ENCODE measurements around the gene GPR108. TPM values are rescaled to one million over a fixed set of nuclear protein-coding genes. Genes with fewer than 3 reads are reported as not detected.
"Not testable (repeated sequence)": the region's sequence is repeated elsewhere in the genome, so short reads cannot be mapped to it uniquely, and the experiment has no call there.

Gene GPR108
- polyA plus RNA-seq, 1 donor (not counting 4 experiments of a cell fraction or from before 2014, with no cell fraction given): 57.7 TPM

GRCh38 chr19:6710273-6711077 is 26.9 kb downstream of the GPR108 start:
- Histone ChIP-seq H3K36me3 (ENCODE audit: control insufficient read depth in 2 of 2, extremely low read depth in 1 of 2, insufficient read depth in 2 of 2, low read length in 2 of 2) (no peaks in the 10 kb centered on the region), H2AFZ (ENCODE audit: control insufficient read depth, low read length) (no peak overlapping the region), H3K27me3 (ENCODE audit: control insufficient read depth, extremely low read depth, insufficient read depth, low read length) (peaks cover 25% of the 10 kb centered on the region), H3K27ac (ENCODE audit: control insufficient read depth, insufficient read depth, low read length) (no peak overlapping the region), H3K9me3 (ENCODE audit: control insufficient read depth, low read depth, low read length) (no peaks in the 10 kb centered on the region), H3K4me3 (ENCODE audit: control insufficient read depth in 2 of 3, extremely low read depth in 1 of 3, insufficient read depth in 2 of 3, low read depth in 1 of 3, low read length in 3 of 3) (no peak overlapping the region), H3K4me2 (ENCODE audit: control insufficient read depth, extremely low read depth, insufficient read depth, low read depth, low read length) (no peak overlapping the region), H3K9ac (ENCODE audit: control insufficient read depth, extremely low read depth, insufficient read depth, low read length) (no peak overlapping the region), H3K4me1 (ENCODE audit: control insufficient read depth, extremely low read depth, insufficient read depth, low read length) (no peaks in the 10 kb centered on the region), H4K20me1 (ENCODE audit: control insufficient read depth, extremely low read depth, insufficient read depth, low read length) (no peaks in the 10 kb centered on the region), H3K9me1 (ENCODE audit: control insufficient read depth, extremely low read depth, insufficient read depth, low read length) (no peaks in the 10 kb centered on the region), H3K79me2 (ENCODE audit: control insufficient read depth, insufficient read depth, low read length) (no peaks in the 10 kb centered on the region)
- DNase-seq (ENCODE audit: low read depth, low spot score) (no peak), FAIRE-seq (no peak)
- TF ChIP-seq EZH2 (IDR thresholded peaks at IDR 0.05; ENCODE audit: low read length) (no peak), CTCF (optimal IDR thresholded peaks at IDR 0.05 in 1 of 3, IDR thresholded peaks at IDR 0.05 in 1 of 3, conservative IDR thresholded peaks at IDR 0.05 in 1 of 3; ENCODE audit: extremely low read depth in 1 of 3, insufficient read depth in 2 of 3, low read length in 3 of 3) (peak; percentile 6 to 63 (median 17))
- dilution Hi-C loops (cut with MboI; ENCODE audit: extremely low pct_ligation_motif_present, low sequenced_read_pairs): no loop called here

GRCh38 chr19:6709549-6709948 is 27.8 kb downstream of the GPR108 start:
- no peak overlapping the region for H3K4me2 ChIP-seq (ENCODE audit: control insufficient read depth, extremely low read depth, insufficient read depth, low read depth, low read length)
- dilution Hi-C loops (cut with MboI; ENCODE audit: extremely low pct_ligation_motif_present, low sequenced_read_pairs): no loop called here
- no peak overlapping the region for H3K4me3 ChIP-seq (ENCODE audit: control insufficient read depth in 2 of 3, extremely low read depth in 1 of 3, insufficient read depth in 2 of 3, low read depth in 1 of 3, low read length in 3 of 3)
- no peak overlapping the region for H3K27ac ChIP-seq (ENCODE audit: control insufficient read depth, insufficient read depth, low read length)
- TF ChIP-seq CTCF (optimal IDR thresholded peaks at IDR 0.05 in 1 of 3, IDR thresholded peaks at IDR 0.05 in 1 of 3, conservative IDR thresholded peaks at IDR 0.05 in 1 of 3; ENCODE audit: extremely low read depth in 1 of 3, insufficient read depth in 2 of 3, low read length in 3 of 3) (no peak), EZH2 (IDR thresholded peaks at IDR 0.05; ENCODE audit: low read length) (no peak)
- no peak overlapping the region for H2AFZ ChIP-seq (ENCODE audit: control insufficient read depth, low read length)
- peaks cover 25% of the 10 kb centered on the region for H3K27me3 ChIP-seq (ENCODE audit: control insufficient read depth, extremely low read depth, insufficient read depth, low read length)
- no peaks in the 10 kb centered on the region for H3K79me2 ChIP-seq (ENCODE audit: control insufficient read depth, insufficient read depth, low read length)
- H3K4me1 ChIP-seq (ENCODE audit: control insufficient read depth, extremely low read depth, insufficient read depth, low read length): no peaks in the 10 kb centered on the region
- H3K9me1 ChIP-seq (ENCODE audit: control insufficient read depth, extremely low read depth, insufficient read depth, low read length): no peaks in the 10 kb centered on the region
- no peaks in the 10 kb centered on the region for H3K9me3 ChIP-seq (ENCODE audit: control insufficient read depth, low read depth, low read length)
- FAIRE-seq (no peak), DNase-seq (ENCODE audit: low read depth, low spot score) (no peak)
- H4K20me1 ChIP-seq (ENCODE audit: control insufficient read depth, extremely low read depth, insufficient read depth, low read length): no peaks in the 10 kb centered on the region
- no peaks in the 10 kb centered on the region for H3K36me3 ChIP-seq (ENCODE audit: control insufficient read depth in 2 of 2, extremely low read depth in 1 of 2, insufficient read depth in 2 of 2, low read length in 2 of 2)
- no peak overlapping the region for H3K9ac ChIP-seq (ENCODE audit: control insufficient read depth, extremely low read depth, insufficient read depth, low read length)

GRCh38 chr19:6708913-6709312 is 28.5 kb downstream of the GPR108 start:
- H3K4me3 ChIP-seq (ENCODE audit: control insufficient read depth in 2 of 3, extremely low read depth in 1 of 3, insufficient read depth in 2 of 3, low read depth in 1 of 3, low read length in 3 of 3); H3K4me1 ChIP-seq (ENCODE audit: control insufficient read depth, extremely low read depth, insufficient read depth, low read length); dilution Hi-C loops (cut with MboI; ENCODE audit: extremely low pct_ligation_motif_present, low sequenced_read_pairs); H3K9ac ChIP-seq (ENCODE audit: control insufficient read depth, extremely low read depth, insufficient read depth, low read length); H2AFZ ChIP-seq (ENCODE audit: control insufficient read depth, low read length); FAIRE-seq; H3K9me3 ChIP-seq (ENCODE audit: control insufficient read depth, low read depth, low read length); H3K79me2 ChIP-seq (ENCODE audit: control insufficient read depth, insufficient read depth, low read length); H4K20me1 ChIP-seq (ENCODE audit: control insufficient read depth, extremely low read depth, insufficient read depth, low read length); H3K36me3 ChIP-seq (ENCODE audit: control insufficient read depth in 2 of 2, extremely low read depth in 1 of 2, insufficient read depth in 2 of 2, low read length in 2 of 2); H3K9me1 ChIP-seq (ENCODE audit: control insufficient read depth, extremely low read depth, insufficient read depth, low read length); H3K27ac ChIP-seq (ENCODE audit: control insufficient read depth, insufficient read depth, low read length); H3K4me2 ChIP-seq (ENCODE audit: control insufficient read depth, extremely low read depth, insufficient read depth, low read depth, low read length); DNase-seq (ENCODE audit: low read depth, low spot score): not testable (repeated sequence)
- peaks cover 25% of the 10 kb centered on the region for H3K27me3 ChIP-seq (ENCODE audit: control insufficient read depth, extremely low read depth, insufficient read depth, low read length)

All from keratinocyte (primary cell).